HepG2 (cell line): Measurements from ENCODE around the gene RAB11FIP2. TPM values are rescaled to one million over a fixed set of nuclear protein-coding genes. Genes with fewer than 3 reads are reported as not detected.

ENCODE experiments used
- ATAC-seq: fragments of 200-7000 bp; cut with Tn5 transposase; 3 replicates; pipeline ENCODE4 v1.9.1; 2020; ENCODE audit warnings: mild to moderate bottlenecking, moderate library complexity
- BruUV-seq: library from RNA; stranded (reverse); fragments of 400-500 nt; replicated peaks from 2 replicates; lab custom pipeline; 2021; lab: Mats Ljungman, UMichigan
- CTCF ChIA-PET: fragments of 300-600 bp; formaldehyde crosslinking; extraction: SDS; loops from one replicate; lab custom pipeline; 2021; ENCODE audit warnings: low total read pairs, inconsistent platforms, low intra/inter-chr PET ratio; lab: Yijun Ruan, JAX
- POLR2A ChIA-PET: fragments of 350-600 bp; sonication (Branson Sonifier 250); formaldehyde crosslinking; loops from one replicate; lab custom pipeline; 2020; ENCODE audit warnings: antibody characterized with exemption, inconsistent platforms; lab: Yijun Ruan, JAX
- DNase-seq: peaks from one replicate; pipeline ENCODE4 v3.0.0-alpha.2; 2015; ENCODE audit warnings: low spot score
- FAIRE-seq: peaks from 3 replicates; lab custom pipeline; 2011; peaks lifted over from hg19 to GRCh38; lab: Jason Lieb, UNC
- H2AFZ ChIP-seq: one replicate; pipeline ENCODE4 v1.6.1; 2011; ENCODE audit warnings: low read length, inconsistent platforms
- H3K27ac ChIP-seq: fragments of 300-600 bp; 3 replicates; pipeline ENCODE4 v1.8.0; 2011; ENCODE audit warnings: mixed run types, mild to moderate bottlenecking, mixed read lengths, low read length, inconsistent platforms; ENCODE audit not compliant: insufficient read depth; ENCODE audit errors: extremely low read length
- H3K27me3 ChIP-seq, 2 experiments: fragments of 200-600 bp in 1 of 2; 2 replicates in 1 of 2; 3 replicates in 1 of 2; pipeline versions ENCODE4 v1.6.0 to v1.8.0; 2011; ENCODE audit warnings: low read length in 2 of 2, mild to moderate bottlenecking in 2 of 2, moderate library complexity in 2 of 2, inconsistent platforms in 1 of 2; ENCODE audit not compliant: insufficient read depth in 2 of 2, control insufficient read depth in 1 of 2
- H3K36me3 ChIP-seq, 2 experiments: fragments of 200-600 bp in 1 of 2; replicated peaks in 1 of 2; 2 replicates in 1 of 2; 3 replicates in 1 of 2; pipeline versions ENCODE4 v1.5.1 to v1.8.0; 2011; ENCODE audit warnings: low read length in 2 of 2, inconsistent platforms in 1 of 2; ENCODE audit not compliant: insufficient read depth in 2 of 2, control insufficient read depth in 1 of 2
- H3K4me1 ChIP-seq: 2 replicates; pipeline ENCODE4 v1.5.1; 2012; ENCODE audit warnings: low read length, inconsistent platforms; ENCODE audit not compliant: insufficient read depth
- H3K4me2 ChIP-seq: 2 replicates; pipeline ENCODE4 v1.6.0; 2011; ENCODE audit warnings: low read depth, low read length, inconsistent platforms
- H3K4me3 ChIP-seq, 3 experiments: fragments of 200-600 bp in 1 of 3; sonication (generic), shearing (Covaris generic) in 1 of 3; replicated peaks in 1 of 3; 2 replicates each; pipeline ENCODE4 v1.5.1; 2011 to 2016; ENCODE audit warnings: low read length in 3 of 3, inconsistent platforms in 2 of 3, low read depth in 2 of 3, mild to moderate bottlenecking in 2 of 3, control low read depth in 1 of 3, mixed read lengths in 1 of 3; ENCODE audit not compliant: insufficient read depth in 1 of 3
- H3K79me2 ChIP-seq: one replicate; pipeline ENCODE4 v1.6.1; 2011; ENCODE audit warnings: low read length, inconsistent platforms; ENCODE audit not compliant: insufficient read depth
- H3K9ac ChIP-seq: 2 replicates; pipeline ENCODE4 v1.6.0; 2011; ENCODE audit warnings: mild to moderate bottlenecking, low read depth, low read length, inconsistent platforms; ENCODE audit not compliant: insufficient read depth
- H3K9me3 ChIP-seq: 2 replicates; pipeline ENCODE4 v1.5.1; 2012; ENCODE audit warnings: mild to moderate bottlenecking, low read length
- H4K20me1 ChIP-seq: 2 replicates; pipeline ENCODE4 v1.6.0; 2011; ENCODE audit warnings: inconsistent platforms, mild to moderate bottlenecking, low read length, moderate library complexity; ENCODE audit not compliant: insufficient read depth
- CEBPG ChIP-seq: IDR thresholded peaks from 2 replicates; pipeline ENCODE4 v1.6.1; 2016
- IKZF1 ChIP-seq: fragments of 450-650 bp; IDR thresholded peaks from 2 replicates; pipeline ENCODE4 v1.7.1; 2016
- KLF15 ChIP-seq: sonication (generic); formaldehyde crosslinking; IDR thresholded peaks from 2 replicates; pipeline ENCODE4 v1.8.1; 2023; ENCODE audit warnings: borderline replicate concordance, mild to moderate bottlenecking, inconsistent platforms, missing genetic modification reagents, mixed read lengths
- NFKB2 ChIP-seq: sonication (generic); formaldehyde crosslinking; IDR thresholded peaks from 2 replicates; pipeline ENCODE4 v1.4.0; 2020; ENCODE audit warnings: missing genetic modification reagents, borderline replicate concordance
- SAFB2 ChIP-seq: sonication (generic); formaldehyde crosslinking; IDR thresholded peaks from 2 replicates; pipeline ENCODE4 v1.5.1; 2020; ENCODE audit warnings: missing genetic modification reagents, low read depth, mild to moderate bottlenecking, borderline replicate concordance
- SP2 ChIP-seq: sonication (generic); formaldehyde crosslinking; IDR thresholded peaks from 2 replicates; pipeline ENCODE4 v1.5.1; 2020; ENCODE audit warnings: mild to moderate bottlenecking, missing genetic modification reagents
- U2AF1 ChIP-seq: fragments of 200-400 bp; formaldehyde crosslinking; optimal IDR thresholded peaks from 2 replicates; pipeline ENCODE3; 2017; ENCODE audit warnings: mild to moderate bottlenecking, low read depth, low read length
- ZNF263 ChIP-seq: sonication (generic); formaldehyde crosslinking; IDR thresholded peaks from 2 replicates; pipeline ENCODE4 v1.4.0; 2020; ENCODE audit warnings: missing genetic modification reagents
- ZNF766 ChIP-seq: sonication (generic); formaldehyde crosslinking; IDR thresholded peaks from 2 replicates; pipeline ENCODE4 v1.5.0; 2020; ENCODE audit warnings: missing genetic modification reagents, borderline replicate concordance
- WGBS: methylation state at CpG from one replicate; pipeline ENCODE4 v1.1.6; 2017; ENCODE audit warnings: low lambda C conversion rate; 5-methylcytosine and 5-hydroxymethylcytosine counted together
- in situ Hi-C: cut with HindIII; loops from 2 replicates; pipeline ENCODE4 v1.10.0; 2017; ENCODE audit warnings: low pct_unique_long_range_greater_than_20kb; ENCODE audit not compliant: extremely low pct_ligation_motif_present
- intact Hi-C: fragments of 100-400 bp; cut with micrococcal nuclease; formaldehyde crosslinking; loops from one replicate; pipeline ENCODE4 v1.10.0; 2022; ENCODE audit not compliant: unreplicated experiment
- polyA plus RNA-seq, 8 experiments: library from polyadenylated mRNA; depleted of rRNA in 3 of 8; stranded (reverse) in 7 of 8; unstranded in 1 of 8; fragments of >200 nt; fragmentation: Illumina TruSeq in 4 of 8; extraction: Trizol in 4 of 8; gene quantifications; 2 replicates each; pipeline versions ENCODE4 v1.2.1 to v1.2.3, GENCODE V29; 2011 to 2016; ENCODE audit warnings: low read depth in 4 of 8, missing spikeins in 1 of 8, mixed read lengths in 1 of 8; ENCODE audit not compliant: insufficient read depth in 1 of 8
- total RNA-seq, 5 experiments: library from RNA; depleted of rRNA; stranded (reverse); fragments of >200 nt; fragmentation: Illumina TruSeq; extraction: Trizol; gene quantifications; 2 replicates each; pipeline ENCODE4 v1.2.3, GENCODE V29; 2016; ENCODE audit warnings: low read depth in 1 of 5
- TF ChIP-seq, protein P1 (sequence below): sonication (generic); formaldehyde crosslinking; IDR thresholded peaks from 2 replicates; pipeline ENCODE4 v1.8.1; 2022; ENCODE audit warnings: low read depth, mild to moderate bottlenecking, missing genetic modification reagents
- TF ChIP-seq, protein P2 (sequence below): sonication (generic); formaldehyde crosslinking; IDR thresholded peaks from 2 replicates; pipeline ENCODE4 v1.9.0; 2021; ENCODE audit warnings: missing genetic modification reagents, mild to moderate bottlenecking, borderline replicate concordance
- TF ChIP-seq, protein P3 (sequence below), 2 experiments: fragments of 450-650 bp in 1 of 2; sonication (generic) in 1 of 2; formaldehyde crosslinking in 1 of 2; IDR thresholded peaks; 2 replicates each; pipeline versions ENCODE4 v1.6.1 to v1.8.0; 2016 to 2022; ENCODE audit warnings: antibody characterized with exemption in 1 of 2, mild to moderate bottlenecking in 1 of 2, missing genetic modification reagents in 1 of 2

The RAB11FIP2 gene
- total and polyA plus RNA-seq, 2 of the 13 experiments (the other 11 are each of a cell fraction or from before 2014, with no cell fraction given) = 4.7 to 13.0 TPM

DNA sequence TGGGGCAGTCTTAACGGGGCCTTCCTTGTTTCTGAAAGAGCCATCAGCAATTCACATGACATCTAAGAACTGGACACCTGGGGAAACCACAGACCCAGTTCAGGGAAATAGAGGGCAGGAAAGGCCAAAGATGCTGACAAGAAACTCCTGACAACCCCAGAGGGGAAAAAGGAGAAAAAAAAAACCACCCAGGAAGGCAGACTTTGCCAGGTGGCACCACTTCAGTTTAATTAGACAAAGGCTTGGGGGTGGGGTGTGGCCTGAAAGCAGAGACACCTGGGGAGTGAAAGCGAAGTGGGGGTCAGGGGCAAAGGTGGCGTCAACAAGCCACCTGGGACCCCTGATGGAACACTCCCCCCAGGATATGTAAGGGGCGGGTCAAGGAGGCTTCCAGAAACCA is 53.6 kb downstream of the RAB11FIP2 start:
- POLR2A ChIA-PET = no interaction called here
- FAIRE-seq = no peak
- Histone ChIP-seq H3K9me3 (no peaks in the 10 kb centered on the region), H3K9ac (no peak overlapping the region), H3K4me3 (no peak overlapping the region), H3K27ac (no peak overlapping the region), H3K4me1 (no peaks in the 10 kb centered on the region; the same call in 1 of the 2 replicates), H3K36me3 (no peaks in the 10 kb centered on the region), H3K4me2 (no peak overlapping the region), H3K27me3 (no peaks in the 10 kb centered on the region), H4K20me1 (no peaks in the 10 kb centered on the region), H2AFZ (no peak overlapping the region), H3K79me2 (no peaks in the 10 kb centered on the region)
- no peak for ATAC-seq
- CTCF ChIA-PET = no interaction called here
- no TSS peak for BruUV-seq
- intact Hi-C loops (no loop called here), in situ Hi-C loops (no loop called here)
- 97% methylated on average over 4 of the region's 4 CpGs for WGBS
- DNase-seq = no peak
- TF ChIP-seq KLF15 (CRISPR knock-in tag) (no peak), U2AF1 (no peak), IKZF1 (no peak), CEBPG (CRISPR knock-in tag) (no peak), SAFB2 (no peak), ZNF263 (CRISPR knock-in tag) (no peak), SP2 (no peak), NFKB2 (CRISPR knock-in tag) (no peak), ZNF766 (CRISPR knock-in tag) (no peak)
- TF ChIP-seq, protein P1, sequence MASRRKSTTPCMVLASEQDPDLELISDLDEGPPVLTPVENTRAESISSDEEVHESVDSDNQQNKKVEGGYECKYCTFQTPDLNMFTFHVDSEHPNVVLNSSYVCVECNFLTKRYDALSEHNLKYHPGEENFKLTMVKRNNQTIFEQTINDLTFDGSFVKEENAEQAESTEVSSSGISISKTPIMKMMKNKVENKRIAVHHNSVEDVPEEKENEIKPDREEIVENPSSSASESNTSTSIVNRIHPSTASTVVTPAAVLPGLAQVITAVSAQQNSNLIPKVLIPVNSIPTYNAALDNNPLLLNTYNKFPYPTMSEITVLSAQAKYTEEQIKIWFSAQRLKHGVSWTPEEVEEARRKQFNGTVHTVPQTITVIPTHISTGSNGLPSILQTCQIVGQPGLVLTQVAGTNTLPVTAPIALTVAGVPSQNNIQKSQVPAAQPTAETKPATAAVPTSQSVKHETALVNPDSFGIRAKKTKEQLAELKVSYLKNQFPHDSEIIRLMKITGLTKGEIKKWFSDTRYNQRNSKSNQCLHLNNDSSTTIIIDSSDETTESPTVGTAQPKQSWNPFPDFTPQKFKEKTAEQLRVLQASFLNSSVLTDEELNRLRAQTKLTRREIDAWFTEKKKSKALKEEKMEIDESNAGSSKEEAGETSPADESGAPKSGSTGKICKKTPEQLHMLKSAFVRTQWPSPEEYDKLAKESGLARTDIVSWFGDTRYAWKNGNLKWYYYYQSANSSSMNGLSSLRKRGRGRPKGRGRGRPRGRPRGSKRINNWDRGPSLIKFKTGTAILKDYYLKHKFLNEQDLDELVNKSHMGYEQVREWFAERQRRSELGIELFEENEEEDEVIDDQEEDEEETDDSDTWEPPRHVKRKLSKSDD = no peak
- TF ChIP-seq, protein P2, sequence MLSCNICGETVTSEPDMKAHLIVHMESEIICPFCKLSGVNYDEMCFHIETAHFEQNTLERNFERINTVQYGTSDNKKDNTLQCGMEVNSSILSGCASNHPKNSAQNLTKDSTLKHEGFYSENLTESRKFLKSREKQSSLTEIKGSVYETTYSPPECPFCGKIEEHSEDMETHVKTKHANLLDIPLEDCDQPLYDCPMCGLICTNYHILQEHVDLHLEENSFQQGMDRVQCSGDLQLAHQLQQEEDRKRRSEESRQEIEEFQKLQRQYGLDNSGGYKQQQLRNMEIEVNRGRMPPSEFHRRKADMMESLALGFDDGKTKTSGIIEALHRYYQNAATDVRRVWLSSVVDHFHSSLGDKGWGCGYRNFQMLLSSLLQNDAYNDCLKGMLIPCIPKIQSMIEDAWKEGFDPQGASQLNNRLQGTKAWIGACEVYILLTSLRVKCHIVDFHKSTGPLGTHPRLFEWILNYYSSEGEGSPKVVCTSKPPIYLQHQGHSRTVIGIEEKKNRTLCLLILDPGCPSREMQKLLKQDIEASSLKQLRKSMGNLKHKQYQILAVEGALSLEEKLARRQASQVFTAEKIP (CRISPR knock-in tag) = no peak
- TF ChIP-seq, protein P3, sequence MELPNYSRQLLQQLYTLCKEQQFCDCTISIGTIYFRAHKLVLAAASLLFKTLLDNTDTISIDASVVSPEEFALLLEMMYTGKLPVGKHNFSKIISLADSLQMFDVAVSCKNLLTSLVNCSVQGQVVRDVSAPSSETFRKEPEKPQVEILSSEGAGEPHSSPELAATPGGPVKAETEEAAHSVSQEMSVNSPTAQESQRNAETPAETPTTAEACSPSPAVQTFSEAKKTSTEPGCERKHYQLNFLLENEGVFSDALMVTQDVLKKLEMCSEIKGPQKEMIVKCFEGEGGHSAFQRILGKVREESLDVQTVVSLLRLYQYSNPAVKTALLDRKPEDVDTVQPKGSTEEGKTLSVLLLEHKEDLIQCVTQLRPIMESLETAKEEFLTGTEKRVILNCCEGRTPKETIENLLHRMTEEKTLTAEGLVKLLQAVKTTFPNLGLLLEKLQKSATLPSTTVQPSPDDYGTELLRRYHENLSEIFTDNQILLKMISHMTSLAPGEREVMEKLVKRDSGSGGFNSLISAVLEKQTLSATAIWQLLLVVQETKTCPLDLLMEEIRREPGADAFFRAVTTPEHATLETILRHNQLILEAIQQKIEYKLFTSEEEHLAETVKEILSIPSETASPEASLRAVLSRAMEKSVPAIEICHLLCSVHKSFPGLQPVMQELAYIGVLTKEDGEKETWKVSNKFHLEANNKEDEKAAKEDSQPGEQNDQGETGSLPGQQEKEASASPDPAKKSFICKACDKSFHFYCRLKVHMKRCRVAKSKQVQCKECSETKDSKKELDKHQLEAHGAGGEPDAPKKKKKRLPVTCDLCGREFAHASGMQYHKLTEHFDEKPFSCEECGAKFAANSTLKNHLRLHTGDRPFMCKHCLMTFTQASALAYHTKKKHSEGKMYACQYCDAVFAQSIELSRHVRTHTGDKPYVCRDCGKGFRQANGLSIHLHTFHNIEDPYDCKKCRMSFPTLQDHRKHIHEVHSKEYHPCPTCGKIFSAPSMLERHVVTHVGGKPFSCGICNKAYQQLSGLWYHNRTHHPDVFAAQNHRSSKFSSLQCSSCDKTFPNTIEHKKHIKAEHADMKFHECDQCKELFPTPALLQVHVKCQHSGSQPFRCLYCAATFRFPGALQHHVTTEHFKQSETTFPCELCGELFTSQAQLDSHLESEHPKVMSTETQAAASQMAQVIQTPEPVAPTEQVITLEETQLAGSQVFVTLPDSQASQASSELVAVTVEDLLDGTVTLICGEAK (IDR thresholded peaks at IDR 0.05) = no peak
- TF ChIP-seq, protein P3 (CRISPR knock-in tag; IDR thresholded peaks at IDR 0.05) = no peak
